Keratinocyte (primary cell): ENCODE results near the gene PARD3B. TPM values are rescaled to one million over a fixed set of nuclear protein-coding genes. Genes with fewer than 3 reads are reported as not detected.
"Not testable (repeated sequence)": the region's sequence is repeated elsewhere in the genome, so short reads cannot be mapped to it uniquely, and the experiment has no call there.

Experiments used
- DNase-seq: peaks from one replicate; pipeline ENCODE4 v3.0.0-alpha.2; 2011; ENCODE audit warnings: low read depth, missing footprints, low spot score
- FAIRE-seq: peaks from 2 replicates; lab custom pipeline; 2011; peaks lifted over from hg19 to GRCh38; lab: Jason Lieb, UNC
- H2AFZ ChIP-seq: 2 replicates; pipeline ENCODE4 v1.6.0; 2012; ENCODE audit warnings: low read length, control low read depth, inconsistent platforms; ENCODE audit not compliant: control insufficient read depth
- H3K27ac ChIP-seq: 2 replicates; pipeline ENCODE4 v1.5.1; 2011; ENCODE audit warnings: low read length; ENCODE audit not compliant: control insufficient read depth, insufficient read depth
- H3K27me3 ChIP-seq: 3 replicates; pipeline ENCODE4 v1.6.0; 2011; ENCODE audit warnings: low read length; ENCODE audit not compliant: control insufficient read depth, insufficient read depth; ENCODE audit errors: extremely low read depth
- H3K36me3 ChIP-seq, 2 experiments: 2 replicates in 1 of 2; 3 replicates in 1 of 2; pipeline ENCODE4 v1.5.1; 2011; ENCODE audit warnings: low read length in 2 of 2, mild to moderate bottlenecking in 1 of 2; ENCODE audit not compliant: control insufficient read depth in 2 of 2, insufficient read depth in 2 of 2; ENCODE audit errors: extremely low read depth in 1 of 2
- H3K4me1 ChIP-seq: 3 replicates; pipeline ENCODE4 v1.5.1; 2011; ENCODE audit warnings: low read length; ENCODE audit not compliant: control insufficient read depth, insufficient read depth; ENCODE audit errors: extremely low read depth
- H3K4me2 ChIP-seq: 3 replicates; pipeline ENCODE4 v1.6.0; 2011; ENCODE audit warnings: low read depth, low read length; ENCODE audit not compliant: control insufficient read depth, insufficient read depth; ENCODE audit errors: extremely low read depth
- H3K4me3 ChIP-seq, 3 experiments: fragments of 200-600 bp in 1 of 3; sonication (generic) in 1 of 3; 2 replicates in 2 of 3; 3 replicates in 1 of 3; pipeline ENCODE4 v1.5.1; 2011 to 2016; ENCODE audit warnings: low read length in 3 of 3, mild to moderate bottlenecking in 3 of 3, control low read depth in 2 of 3, inconsistent platforms in 1 of 3, low read depth in 1 of 3, mixed read lengths in 1 of 3, mixed run types in 1 of 3, moderate library complexity in 1 of 3; ENCODE audit not compliant: control insufficient read depth in 2 of 3, insufficient read depth in 2 of 3; ENCODE audit errors: extremely low read depth in 1 of 3
- H3K79me2 ChIP-seq: 2 replicates; pipeline ENCODE4 v1.6.0; 2012; ENCODE audit warnings: low read length; ENCODE audit not compliant: control insufficient read depth, insufficient read depth
- H3K9ac ChIP-seq: 3 replicates; pipeline ENCODE4 v1.6.0; 2011; ENCODE audit warnings: low read length; ENCODE audit not compliant: control insufficient read depth, insufficient read depth; ENCODE audit errors: extremely low read depth
- H3K9me1 ChIP-seq: 3 replicates; pipeline ENCODE4 v1.6.0; 2011; ENCODE audit warnings: low read length; ENCODE audit not compliant: control insufficient read depth, insufficient read depth; ENCODE audit errors: extremely low read depth
- H3K9me3 ChIP-seq: 2 replicates; pipeline ENCODE4 v1.5.1; 2012; ENCODE audit warnings: low read depth, low read length; ENCODE audit not compliant: control insufficient read depth
- H4K20me1 ChIP-seq: 3 replicates; pipeline ENCODE4 v1.6.0; 2011; ENCODE audit warnings: low read length; ENCODE audit not compliant: control insufficient read depth, insufficient read depth; ENCODE audit errors: extremely low read depth
- CTCF ChIP-seq, 3 experiments: IDR thresholded peaks in 1 of 3; conservative IDR thresholded peaks in 1 of 3; optimal IDR thresholded peaks in 1 of 3; 2 replicates in 2 of 3; 3 replicates in 1 of 3; pipeline versions ENCODE3 to v1.5.1; 2011; ENCODE audit warnings: low read length in 3 of 3, mild to moderate bottlenecking in 3 of 3, moderate library complexity in 2 of 3, control low read depth in 1 of 3, inconsistent platforms in 1 of 3; ENCODE audit not compliant: insufficient read depth in 2 of 3; ENCODE audit errors: extremely low read depth in 1 of 3
- EZH2 ChIP-seq: IDR thresholded peaks from one replicate; pipeline ENCODE4 v1.6.1; 2012; ENCODE audit warnings: inconsistent platforms, mild to moderate bottlenecking, low read length, moderate library complexity
- dilution Hi-C: fragments of 300-500 bp; cut with MboI; formaldehyde crosslinking; loops from one replicate; pipeline ENCODE4 v1.7.0; 2020; ENCODE audit warnings: low sequenced_read_pairs; ENCODE audit not compliant: extremely low pct_ligation_motif_present
- polyA plus RNA-seq, 5 experiments: library from polyadenylated mRNA; depleted of rRNA in 3 of 5; stranded (reverse) in 3 of 5; stranded (forward) in 1 of 5; unstranded in 1 of 5; fragments of >200 nt; gene quantifications; 1 replicate in 1 of 5; 2 replicates in 3 of 5; 3 replicates in 1 of 5; pipeline versions ENCODE4 v1.2.1 to v1.2.3, GENCODE V29; 2011 to 2012; ENCODE audit warnings: missing spikeins in 2 of 5, low read depth in 1 of 5, low replicate concordance in 1 of 5

PARD3B gene
- polyA plus RNA-seq, 1 donor (not counting 4 experiments of a cell fraction or from before 2014, with no cell fraction given), result 1.2 TPM

- dilution Hi-C loops, result no loop called here
- DNase-seq, result no peak
- Histone ChIP-seq H3K4me2 (no peak overlapping the region), H3K27ac (no peak overlapping the region), H3K27me3 (no peaks in the 10 kb centered on the region), H3K9ac (no peak overlapping the region), H3K79me2 (no peaks in the 10 kb centered on the region), H2AFZ (no peak overlapping the region), H3K9me1 (no peaks in the 10 kb centered on the region), H3K4me1 (no peaks in the 10 kb centered on the region), H3K9me3 (no peaks in the 10 kb centered on the region), H3K4me3 (no peak overlapping the region), H3K36me3 (no peaks in the 10 kb centered on the region), H4K20me1 (no peaks in the 10 kb centered on the region)
- FAIRE-seq, result no peak
- TF ChIP-seq CTCF (optimal IDR thresholded peaks at IDR 0.05 in 1 of 3, IDR thresholded peaks at IDR 0.05 in 1 of 3, conservative IDR thresholded peaks at IDR 0.05 in 1 of 3; ENCODE audit: extremely low read depth in 1 of 3, insufficient read depth in 2 of 3, low read length in 3 of 3) (no peak), EZH2 (no peak)
Observed at GRCh38 chr2:205484215-205484614, 938.9 kb downstream of the PARD3B start.

GRCh38 chr2:205484764-205485163 is 939.5 kb downstream of the PARD3B start:
- H3K27me3 ChIP-seq, result no peaks in the 10 kb centered on the region
- FAIRE-seq, result no peak
- dilution Hi-C loops, result no loop called here

GRCh38 chr2:205493528-205493927 is 948.3 kb downstream of the PARD3B start:
- dilution Hi-C loops, H3K36me3 ChIP-seq, H2AFZ ChIP-seq, H3K27ac ChIP-seq, H3K9me1 ChIP-seq, H3K9me3 ChIP-seq, H3K79me2 ChIP-seq, H3K4me3 ChIP-seq, H3K4me2 ChIP-seq, H3K27me3 ChIP-seq, H3K4me1 ChIP-seq, DNase-seq, H3K9ac ChIP-seq, H4K20me1 ChIP-seq, FAIRE-seq: not testable (repeated sequence)

More at GRCh38 chr2:205484764-205485163, 939.5 kb downstream of the PARD3B start:
- H3K79me2 ChIP-seq, result no peaks in the 10 kb centered on the region
- no peaks in the 10 kb centered on the region for H4K20me1 ChIP-seq
- H2AFZ ChIP-seq, result no peak overlapping the region
- no peaks in the 10 kb centered on the region for H3K4me1 ChIP-seq
- no peaks in the 10 kb centered on the region for H3K9me1 ChIP-seq
- H3K27ac ChIP-seq, result no peak overlapping the region
- TF ChIP-seq CTCF (optimal IDR thresholded peaks at IDR 0.05 in 1 of 3, IDR thresholded peaks at IDR 0.05 in 1 of 3, conservative IDR thresholded peaks at IDR 0.05 in 1 of 3; ENCODE audit: extremely low read depth in 1 of 3, insufficient read depth in 2 of 3, low read length in 3 of 3) (no peak), EZH2 (no peak)
- H3K9me3 ChIP-seq, result no peaks in the 10 kb centered on the region
- no peak overlapping the region for H3K4me2 ChIP-seq
- no peaks in the 10 kb centered on the region for H3K36me3 ChIP-seq
- no peak for DNase-seq
- H3K4me3 ChIP-seq, result no peak overlapping the region
- no peak overlapping the region for H3K9ac ChIP-seq
